ENCODE measurements around the gene TTPAL. TPM values are rescaled to one million over a fixed set of nuclear protein-coding genes. Genes with fewer than 3 reads are reported as not detected.

The TTPAL gene
- total RNA-seq, 1 donor from 2014 or later: 22.6 TPM

DNA sequence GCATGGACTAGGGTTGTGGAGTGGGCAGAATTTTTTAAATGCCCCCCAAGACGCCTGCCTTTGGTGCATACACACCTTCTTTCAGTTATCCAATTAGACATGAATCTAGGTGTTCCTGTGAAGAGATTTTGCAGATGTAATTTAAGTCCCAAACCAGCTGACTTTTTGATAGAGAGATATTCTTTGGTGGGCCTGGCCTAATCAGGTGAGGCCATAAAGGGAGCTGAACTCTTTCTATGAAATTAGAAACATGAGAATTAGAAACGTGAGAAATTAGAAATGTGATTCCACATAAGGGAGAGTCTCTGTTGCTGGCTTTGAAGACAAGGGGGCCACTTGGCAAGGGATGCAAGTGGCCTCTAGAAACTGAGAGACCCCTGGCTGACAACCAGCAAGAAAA, 36.4 kb upstream of the TTPAL start:
- intact Hi-C loops (cut with micrococcal nuclease): no loop called here

DNA sequence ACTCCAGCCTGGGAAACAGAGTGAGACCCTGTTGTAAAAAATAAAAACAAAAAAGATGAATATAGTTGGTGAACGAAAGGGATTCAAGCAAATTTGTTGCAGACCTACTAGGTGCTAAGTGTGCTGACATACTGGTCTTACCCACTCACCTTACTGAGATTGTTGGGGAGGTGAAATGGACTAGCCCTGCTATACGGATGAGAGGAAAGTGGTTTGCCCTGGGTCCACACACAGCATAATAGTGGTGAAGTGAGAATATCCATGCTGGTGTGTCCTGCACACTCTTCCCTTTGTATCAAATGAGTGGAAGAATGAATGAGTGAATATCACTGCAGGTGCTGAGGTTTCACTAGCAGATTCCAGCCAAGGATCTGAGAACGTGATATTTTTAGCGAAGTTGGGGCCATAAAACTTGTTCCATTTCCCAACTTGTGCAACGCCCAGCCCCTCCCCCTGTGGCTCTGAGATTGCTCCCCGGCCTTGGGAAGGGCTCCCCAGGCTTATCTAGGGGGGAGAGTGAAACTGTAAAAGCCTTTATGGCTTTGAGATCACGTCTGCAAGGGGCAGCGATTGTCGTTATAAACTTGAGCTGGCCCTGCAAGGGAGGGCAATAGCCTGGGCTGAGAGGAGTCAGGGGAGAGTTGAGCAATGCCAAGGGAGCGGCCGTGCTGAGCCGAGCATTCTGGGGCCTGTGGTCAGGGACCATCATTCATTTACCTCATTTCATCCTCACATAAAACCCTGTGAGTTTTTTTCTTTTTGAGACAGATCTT, 33.2 kb upstream of the TTPAL start:
- intact Hi-C loops (cut with micrococcal nuclease): no loop called here

DNA sequence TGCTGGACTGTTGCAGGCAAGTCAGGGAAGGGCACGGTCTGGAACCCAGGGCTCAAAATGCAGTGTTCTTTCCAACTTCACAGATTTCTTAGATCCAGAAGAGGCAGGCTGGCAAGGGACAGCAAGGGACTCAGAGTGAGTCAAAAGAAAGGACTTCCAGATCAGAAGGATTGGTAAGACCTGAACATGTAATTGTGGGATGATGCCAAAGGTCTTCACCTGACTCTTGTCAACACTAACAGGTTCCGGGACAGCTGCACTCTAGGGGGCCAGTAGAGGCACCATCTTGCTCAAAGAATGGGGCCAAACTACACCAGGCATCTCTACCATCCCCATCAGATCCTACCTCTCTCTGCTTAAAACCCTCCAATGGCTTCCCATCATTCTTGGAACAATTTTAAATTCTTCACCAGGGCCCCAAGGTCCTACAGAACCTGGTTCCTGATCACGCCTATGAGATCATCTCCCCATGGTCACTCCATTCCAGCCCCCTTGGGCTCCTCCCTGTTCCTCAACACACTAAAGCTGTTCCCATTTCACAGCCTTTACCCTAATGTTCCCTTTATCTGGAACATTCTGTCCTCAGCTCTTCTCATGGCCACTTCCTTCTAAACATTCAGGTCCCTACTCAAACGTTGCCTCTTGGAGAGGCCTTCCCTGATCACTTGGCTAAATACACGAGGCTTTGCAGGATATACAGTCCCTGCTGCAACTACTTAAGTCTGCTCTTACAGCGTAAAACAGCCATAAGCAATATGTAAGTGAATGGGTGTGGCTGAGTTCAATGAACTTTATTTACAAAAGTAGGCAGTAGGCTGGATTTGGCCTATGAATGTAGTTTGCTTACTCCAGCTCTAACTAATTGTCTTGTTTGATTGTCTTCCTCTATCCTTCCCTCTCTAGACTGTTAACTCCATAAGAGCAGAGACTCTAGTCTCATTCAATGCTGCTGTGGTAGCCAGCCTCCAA, 29.6 kb upstream of the TTPAL start:
- intact Hi-C loops (cut with micrococcal nuclease): no loop called here

DNA sequence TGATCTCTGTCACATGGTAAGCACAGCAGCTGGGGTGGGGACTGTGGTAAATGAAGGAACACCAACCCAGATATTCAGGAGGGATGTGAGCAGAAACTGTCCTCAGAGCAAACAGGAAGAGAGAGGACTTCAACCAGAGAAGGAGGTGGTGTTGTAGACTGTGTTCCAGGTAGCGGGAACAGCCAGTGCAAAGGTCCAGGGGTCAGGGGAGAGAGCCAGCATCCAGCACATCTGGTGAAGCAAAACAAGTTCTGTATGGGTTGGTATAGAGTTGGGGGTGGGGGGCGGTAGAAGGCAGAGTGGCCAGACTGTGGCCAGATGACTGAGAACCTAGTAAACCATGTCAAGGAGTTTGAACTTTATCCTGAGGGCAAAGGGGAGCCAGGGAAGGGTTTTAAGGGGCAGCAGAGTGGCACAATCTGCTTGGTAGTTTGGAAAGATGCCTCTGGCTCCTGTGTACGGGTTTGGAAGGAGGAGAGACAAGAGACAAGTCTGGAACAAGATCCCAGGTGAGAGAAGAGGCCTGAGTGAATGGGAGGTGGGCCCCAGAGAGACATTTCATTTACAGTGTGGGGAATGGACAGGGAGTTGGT, 27.8 kb upstream of the TTPAL start:
- intact Hi-C loops (cut with micrococcal nuclease): no loop called here

DNA sequence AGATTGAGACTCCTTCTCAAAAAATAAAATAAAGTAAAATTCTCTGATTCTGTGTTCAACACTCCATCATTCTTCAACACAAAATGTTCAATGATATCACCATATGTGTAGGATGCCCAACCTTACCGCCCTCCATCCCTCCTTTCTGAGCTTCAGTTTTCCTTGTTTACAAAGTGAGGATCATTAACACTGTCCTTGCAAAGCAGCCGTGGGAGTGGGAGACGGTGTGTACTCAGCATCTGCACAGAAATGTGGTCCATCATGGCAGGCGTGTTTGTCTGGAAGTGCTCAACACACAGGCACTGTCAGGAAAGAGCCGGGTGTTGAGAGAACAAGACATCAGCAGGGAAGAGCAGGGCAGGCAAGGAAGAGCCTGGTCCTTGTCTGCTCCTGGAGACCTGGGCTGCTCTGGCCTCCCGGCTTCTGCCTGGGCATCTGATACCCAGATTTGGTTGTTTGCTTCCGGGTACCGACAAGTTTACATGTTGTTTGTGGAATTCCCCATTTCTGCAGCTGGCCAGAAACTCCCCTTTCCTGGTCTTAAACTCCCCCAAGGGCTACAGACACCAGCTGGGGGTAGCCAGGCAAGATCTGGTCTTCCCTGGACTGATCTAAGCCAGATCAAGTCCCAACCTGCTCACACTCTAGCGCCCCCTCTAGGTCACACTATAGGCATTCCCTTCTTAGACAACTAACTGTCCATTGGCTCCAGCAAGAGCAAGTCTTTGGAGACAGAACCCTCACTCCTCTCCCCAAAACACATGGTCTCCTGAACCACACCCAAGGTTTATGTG, 26.7 kb upstream of the TTPAL start:
- intact Hi-C loops (cut with micrococcal nuclease): no loop called here

DNA sequence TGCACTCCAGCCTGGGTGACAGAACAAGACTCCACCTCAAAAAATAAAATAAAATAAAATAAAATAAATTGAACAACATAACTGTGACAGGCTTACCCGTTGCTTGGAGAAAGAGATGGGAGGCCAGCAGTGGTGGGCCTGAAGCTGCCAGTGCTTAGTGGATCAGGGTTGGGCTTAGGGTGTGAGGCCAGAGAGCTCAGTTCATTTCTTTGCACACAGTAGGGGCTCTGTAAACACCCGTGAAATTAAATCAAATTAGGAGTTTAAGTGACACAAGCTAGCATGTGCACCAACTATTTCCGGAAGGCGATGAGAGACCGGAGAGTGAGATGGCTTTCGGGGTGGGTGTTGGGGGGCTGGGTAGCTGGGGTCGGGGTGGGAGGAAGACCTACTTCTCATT, 25.8 kb upstream of the TTPAL start:
- intact Hi-C loops (cut with micrococcal nuclease): no loop called here

DNA sequence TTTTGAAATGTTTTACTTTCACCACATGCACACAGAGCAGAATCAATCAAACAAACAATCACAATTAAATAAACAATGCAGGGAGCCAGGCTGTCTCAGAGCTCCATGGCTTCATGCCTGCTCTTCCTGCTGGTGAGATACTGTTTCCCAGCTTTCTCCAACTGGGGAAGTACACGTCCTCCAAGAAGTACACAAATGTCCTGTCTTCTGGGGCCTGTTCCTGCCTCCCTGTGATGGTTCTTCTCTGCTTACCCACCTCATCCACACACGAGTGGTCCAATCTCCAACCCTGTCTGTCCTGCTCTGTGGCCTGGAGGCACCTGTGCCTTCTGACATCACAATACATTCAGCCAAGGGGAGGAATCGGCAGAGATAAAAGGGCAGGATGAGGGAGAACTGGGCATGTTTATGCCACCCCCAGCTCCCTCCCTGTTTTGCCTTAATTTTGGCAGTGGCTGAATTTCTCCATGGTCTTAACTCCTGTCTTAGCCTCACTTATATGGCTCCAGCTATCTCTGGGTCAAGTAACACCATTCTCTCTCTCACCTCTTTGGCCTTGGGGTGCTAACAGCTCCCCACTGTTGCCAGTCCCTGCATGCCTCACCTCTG, 25.3 kb upstream of the TTPAL start:
- intact Hi-C loops (cut with micrococcal nuclease): no loop called here

DNA sequence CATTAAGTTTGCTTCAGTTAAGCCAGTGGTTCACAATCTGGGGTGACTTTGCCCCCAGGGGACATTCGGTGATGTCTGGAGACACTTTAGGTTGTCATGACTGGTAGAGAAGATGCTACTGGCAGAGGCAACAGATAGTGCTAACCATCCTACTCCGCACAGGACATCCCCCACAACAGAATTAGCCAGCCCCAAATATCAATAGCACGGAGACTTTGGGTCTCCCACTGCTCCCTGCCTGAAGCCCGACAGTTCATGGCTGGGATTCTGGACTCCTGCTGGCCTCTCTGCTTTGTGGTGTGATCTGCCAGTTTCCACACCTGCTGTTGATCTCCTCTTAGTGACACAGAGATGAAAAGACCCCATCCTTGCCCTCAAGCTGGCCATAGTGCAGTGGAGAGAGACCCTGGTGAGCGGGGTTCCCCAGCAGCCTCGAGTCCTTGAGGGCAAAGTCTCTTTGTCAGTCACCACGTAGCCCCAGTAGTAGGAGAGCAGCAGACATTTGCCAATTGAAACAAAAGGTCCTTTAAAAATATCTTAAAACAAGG, 24.7 kb upstream of the TTPAL start:
- intact Hi-C loops (cut with micrococcal nuclease): no loop called here

DNA sequence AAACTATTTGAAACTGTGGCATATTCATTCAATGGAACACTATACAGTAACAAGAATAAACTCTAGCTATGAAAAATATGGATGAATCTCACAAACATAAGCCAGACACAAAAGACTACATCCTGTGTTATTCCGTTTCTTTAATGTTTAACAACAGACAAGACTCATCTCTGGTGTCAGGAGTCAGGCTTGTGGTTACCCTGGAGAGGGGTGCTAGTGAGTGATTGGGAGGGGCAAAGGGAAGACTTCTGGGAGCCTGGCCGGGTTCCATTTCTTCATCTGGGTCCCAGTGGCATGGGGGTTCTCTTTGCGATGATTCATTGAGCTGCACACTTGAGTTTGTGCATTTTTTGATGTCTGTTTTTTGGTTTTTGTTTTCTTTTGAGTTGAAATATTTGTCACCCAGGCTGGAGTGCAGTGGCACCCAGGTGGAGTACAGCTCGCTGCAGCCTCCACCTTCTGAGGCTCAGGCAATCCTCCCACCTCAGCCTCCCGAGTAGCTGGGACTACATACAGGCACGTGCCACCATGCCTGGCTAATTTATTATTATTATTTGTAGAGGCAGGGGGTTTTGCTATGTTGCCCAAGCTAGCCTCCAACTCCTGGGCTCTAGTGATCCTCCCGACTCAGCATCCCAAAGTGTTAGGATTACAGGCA, 21.2 kb upstream of the TTPAL start:
- intact Hi-C loops (cut with micrococcal nuclease): no loop called here

DNA sequence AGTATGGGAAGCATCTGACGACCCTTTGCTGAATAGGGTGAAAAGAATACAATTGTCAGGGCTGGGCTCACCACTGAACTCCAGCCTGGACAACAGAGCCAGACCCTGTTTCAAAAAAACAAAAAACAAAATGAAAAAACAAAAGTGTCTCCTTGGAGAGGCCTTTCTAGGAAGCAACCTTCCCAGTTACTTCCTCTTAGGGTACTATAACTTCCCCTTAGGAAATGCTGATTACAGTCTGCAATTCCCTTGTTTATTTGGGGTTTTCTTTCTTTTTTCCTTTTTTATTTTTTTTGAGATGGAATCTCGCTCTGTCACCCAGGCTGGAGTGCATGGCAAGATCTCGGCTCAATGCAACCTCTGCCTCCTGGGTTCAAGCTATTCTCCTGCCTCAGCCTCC, 20.5 kb upstream of the TTPAL start:
- intact Hi-C loops (cut with micrococcal nuclease): no loop called here

DNA sequence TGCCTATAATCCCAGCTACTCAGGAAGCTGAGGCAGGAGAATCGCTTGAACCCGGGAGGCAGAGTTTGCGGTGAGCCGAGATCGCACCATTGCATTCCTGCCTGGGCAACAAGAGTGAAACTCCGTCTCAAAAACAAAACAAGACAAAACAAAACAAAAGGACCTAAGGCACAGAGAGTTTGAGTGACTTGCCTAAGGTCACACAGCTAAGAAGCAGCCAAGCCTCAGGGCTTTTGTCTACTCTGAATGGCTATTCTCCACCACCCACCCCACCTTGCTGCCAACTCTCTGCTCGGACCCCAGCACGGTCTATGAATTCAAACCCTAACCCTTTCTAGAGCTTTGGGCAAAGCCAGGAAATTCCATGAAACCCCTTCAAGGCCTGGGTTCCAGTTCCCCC, 19.1 kb upstream of the TTPAL start:
- intact Hi-C loops (cut with micrococcal nuclease): no loop called here

DNA sequence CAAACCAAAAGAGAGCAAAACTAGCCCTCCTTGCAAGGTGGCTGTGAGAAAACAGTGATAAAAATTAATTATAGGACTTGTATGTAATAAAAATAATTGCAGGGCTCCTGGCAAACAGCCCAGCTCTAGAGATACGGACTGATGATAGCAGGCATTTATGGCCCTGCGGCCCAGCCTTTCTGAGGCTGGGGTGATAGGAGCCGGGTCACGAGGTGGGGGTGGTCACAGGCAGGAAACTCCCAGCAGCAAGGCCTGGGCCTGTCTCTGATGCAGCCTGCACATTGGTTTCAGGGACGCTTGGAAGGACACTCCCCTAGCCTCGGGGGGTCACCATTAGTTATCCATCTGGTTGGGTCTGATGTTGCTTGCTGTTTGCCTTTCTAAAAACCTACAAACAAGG, 18.7 kb upstream of the TTPAL start:
- intact Hi-C loops (cut with micrococcal nuclease): no loop called here

DNA sequence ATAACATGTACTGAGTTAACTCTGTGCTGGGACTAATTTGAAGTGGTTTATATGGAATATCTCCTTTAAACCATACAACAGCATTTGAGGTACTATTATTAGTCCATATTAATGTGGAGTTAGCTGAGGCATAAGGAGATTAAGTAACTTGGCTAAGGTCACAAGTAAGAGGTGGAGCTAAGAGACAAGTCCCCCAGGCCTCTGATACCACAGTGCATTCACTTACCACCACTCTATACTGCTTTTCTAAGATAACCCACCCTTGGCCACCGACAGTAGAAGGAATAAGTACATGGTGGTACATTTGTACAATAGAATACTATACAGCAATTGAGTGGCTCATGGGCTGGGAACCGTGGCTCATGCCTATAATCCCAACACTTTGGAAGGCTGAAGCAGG, 16.4 kb upstream of the TTPAL start:
- intact Hi-C loops (cut with micrococcal nuclease): no loop called here

DNA sequence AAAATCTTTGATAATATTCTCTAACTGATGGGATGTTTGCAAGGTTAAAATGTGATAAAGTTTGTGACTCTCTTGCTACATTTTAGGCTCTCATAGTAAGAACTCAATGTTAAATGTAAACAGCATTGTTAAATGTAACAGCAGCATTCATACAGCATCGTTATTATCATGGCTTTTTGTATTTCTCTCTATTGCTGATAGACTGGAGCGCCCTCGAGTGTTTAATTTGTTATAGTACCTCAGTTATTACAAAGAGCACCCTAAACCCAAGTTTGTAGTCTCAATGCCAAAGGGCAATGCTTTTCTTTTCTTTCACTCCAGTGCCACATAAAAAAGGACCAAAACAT, 14.9 kb upstream of the TTPAL start:
- intact Hi-C loops (cut with micrococcal nuclease): loop anchor here (2.0 kb wide), 1 partner anchor 242 kb away; no protein-coding TSS in a partner anchor

DNA sequence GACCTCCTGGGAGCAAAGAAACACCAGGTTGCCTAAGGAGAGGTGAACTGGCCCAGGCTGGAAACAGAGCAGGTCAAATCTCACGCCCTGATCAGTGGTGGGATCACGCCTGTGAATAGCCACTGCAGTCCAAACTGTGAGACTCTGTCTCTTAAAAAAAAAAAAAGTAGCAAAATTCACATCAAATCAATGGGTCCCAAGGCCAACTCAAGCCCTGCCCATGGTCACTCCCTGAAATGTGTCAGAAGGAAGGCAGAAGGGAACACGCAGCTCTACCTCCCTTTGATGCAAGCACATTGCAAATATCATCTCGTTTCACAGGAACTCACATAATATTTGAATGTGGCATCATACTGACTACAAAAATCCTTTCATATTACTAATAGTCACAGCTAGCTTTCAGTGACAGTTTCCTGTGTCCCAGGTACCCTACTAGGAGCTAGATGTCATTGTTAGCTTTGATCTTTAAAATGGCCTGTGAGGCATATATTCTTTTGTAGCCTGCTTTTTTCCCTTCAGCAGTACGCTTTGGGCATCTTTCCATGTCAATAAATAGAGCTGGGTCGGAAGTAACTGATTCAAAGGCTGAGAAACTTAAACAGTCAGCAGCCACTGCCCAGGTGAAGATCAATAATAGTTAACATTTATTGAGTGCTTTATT, 14.4 kb upstream of the TTPAL start:
- intact Hi-C loops (cut with micrococcal nuclease): loop anchor here (2.0 kb wide), 1 partner anchor 242 kb away; no protein-coding TSS in a partner anchor

DNA sequence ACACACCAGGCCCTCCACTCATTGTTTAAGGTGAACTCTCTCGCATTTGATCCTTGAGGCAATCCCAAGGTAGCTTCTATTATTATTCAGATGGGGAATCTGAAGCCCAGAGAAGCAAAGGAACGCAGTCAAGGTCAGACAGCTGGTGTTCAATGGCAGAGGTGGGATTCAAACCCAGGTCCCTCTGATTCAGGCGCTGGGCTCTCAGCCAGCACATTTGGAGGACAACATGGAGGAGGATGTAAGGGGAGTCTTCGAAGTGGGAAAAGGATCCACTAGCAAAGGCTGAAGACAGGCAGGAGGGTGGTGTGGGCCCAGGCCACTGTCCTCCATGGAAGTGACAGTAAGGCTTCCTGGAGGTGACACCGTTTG, 13.9 kb upstream of the TTPAL start:
- intact Hi-C loops (cut with micrococcal nuclease): loop anchor here (2.0 kb wide), 1 partner anchor 243 kb away; no protein-coding TSS in a partner anchor

DNA sequence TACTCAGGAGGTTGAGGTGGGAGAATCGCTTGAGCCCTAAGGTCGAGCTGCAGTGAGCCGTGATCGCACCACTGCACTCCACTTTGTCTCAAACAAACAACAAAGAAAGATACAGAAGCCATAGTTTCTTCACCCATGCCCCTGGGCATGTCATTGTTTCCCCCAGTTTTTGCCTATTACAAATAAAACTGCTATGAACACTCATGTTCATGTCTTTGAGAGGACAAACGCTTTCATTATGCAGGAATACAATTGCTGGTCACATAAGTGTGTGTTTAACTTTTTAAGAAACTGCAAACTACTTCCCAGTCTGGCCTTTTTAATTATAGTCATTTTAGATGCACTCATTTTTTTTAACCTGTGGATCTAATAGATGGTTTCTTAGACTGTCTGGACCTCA, 12.2 kb upstream of the TTPAL start:
- intact Hi-C loops (cut with micrococcal nuclease): no loop called here

DNA sequence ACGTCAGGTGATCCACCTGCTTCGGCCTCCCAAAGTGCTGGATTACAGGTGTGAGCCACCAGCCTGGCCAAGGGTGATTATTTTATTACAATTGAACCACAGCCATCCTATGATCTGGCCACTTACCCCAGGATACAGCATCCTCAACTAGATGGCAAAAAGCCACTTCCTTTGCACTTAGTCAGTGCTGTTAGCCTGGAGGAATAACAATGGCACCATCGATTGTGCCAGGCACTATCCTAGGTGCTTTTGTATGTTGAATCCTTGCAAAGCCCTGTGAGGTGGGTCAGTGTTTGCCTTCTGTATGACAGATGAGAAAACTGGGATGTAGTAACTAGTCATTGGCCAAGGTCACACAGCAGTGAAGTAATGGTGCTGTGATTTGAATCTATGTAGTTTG, 11.2 kb upstream of the TTPAL start:
- intact Hi-C loops (cut with micrococcal nuclease): no loop called here

DNA sequence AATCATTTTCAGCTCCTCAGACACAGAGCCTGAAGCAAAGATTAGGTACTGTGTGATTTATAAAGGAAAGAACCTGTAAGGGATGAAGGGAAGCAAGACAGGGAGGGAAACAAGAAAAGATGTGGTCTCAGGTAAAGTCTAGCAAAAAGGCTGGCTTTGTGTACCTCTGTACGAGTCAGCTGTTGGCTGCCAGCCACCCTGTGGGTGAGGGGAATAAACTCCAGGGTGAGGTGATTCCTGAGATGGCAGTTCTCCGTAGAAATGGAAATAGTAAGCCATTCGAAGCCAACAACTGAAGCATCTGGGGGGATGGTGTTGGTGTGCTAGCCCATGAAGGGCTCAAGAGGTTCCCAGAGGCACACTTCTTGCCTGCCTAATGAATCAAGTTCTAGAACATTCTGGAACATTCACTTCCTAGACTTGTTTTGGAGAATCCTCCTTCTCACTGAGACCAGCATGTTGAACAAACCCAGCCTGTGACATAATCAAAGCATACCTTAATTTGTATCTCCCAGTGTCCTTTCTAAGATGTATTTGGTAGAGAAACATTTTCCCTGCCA, 10.6 kb upstream of the TTPAL start:
- intact Hi-C loops (cut with micrococcal nuclease): no loop called here
